Hepatocyte (in vitro differentiated cells): ENCODE results near the gene UBXN7. TPM values are rescaled to one million over a fixed set of nuclear protein-coding genes. Genes with fewer than 3 reads are reported as not detected.
"Not testable (repeated sequence)": the region's sequence is repeated elsewhere in the genome, so short reads cannot be mapped to it uniquely, and the experiment has no call there.

ENCODE experiments used
- DNase-seq: peaks from one replicate; pipeline ENCODE4 v3.0.0-alpha.2; 2016; ENCODE audit warnings: low spot score
- H2AFZ ChIP-seq: fragments of 200-600 bp; sonication (generic); 2 replicates; pipeline ENCODE4 v1.6.0; 2016; ENCODE audit warnings: antibody characterized with exemption, mild to moderate bottlenecking
- H3K27ac ChIP-seq: fragments of 200-600 bp; sonication (generic); 2 replicates; pipeline ENCODE4 v1.5.1; 2016; ENCODE audit warnings: mild to moderate bottlenecking
- H3K27me3 ChIP-seq: fragments of 200-600 bp; sonication (generic); 2 replicates; pipeline ENCODE4 v1.6.1; 2016
- H3K36me3 ChIP-seq: fragments of 200-600 bp; sonication (generic); replicated peaks from 2 replicates; pipeline ENCODE4 v1.5.1; 2016; ENCODE audit warnings: low read depth; ENCODE audit not compliant: insufficient read depth
- H3K4me1 ChIP-seq: fragments of 200-600 bp; sonication (generic); 2 replicates; pipeline ENCODE4 v1.5.1; 2016; ENCODE audit warnings: mild to moderate bottlenecking, moderate library complexity; ENCODE audit not compliant: insufficient read depth
- H3K4me2 ChIP-seq: fragments of 200-600 bp; sonication (generic); 2 replicates; pipeline ENCODE4 v1.6.0; 2016
- H3K4me3 ChIP-seq: fragments of 200-600 bp; sonication (generic); 2 replicates; pipeline ENCODE4 v1.5.1; 2016; ENCODE audit warnings: mild to moderate bottlenecking
- H3K79me2 ChIP-seq: fragments of 200-600 bp; sonication (generic); 2 replicates; pipeline ENCODE4 v1.6.0; 2017; ENCODE audit warnings: mild to moderate bottlenecking
- H3K9me2 ChIP-seq: fragments of 200-600 bp; sonication (generic); replicated peaks from 2 replicates; pipeline ENCODE4 v1.6.0; 2017; ENCODE audit warnings: mild to moderate bottlenecking; ENCODE audit not compliant: insufficient read depth
- H3K9me3 ChIP-seq: fragments of 200-600 bp; sonication (generic); 2 replicates; pipeline ENCODE4 v1.5.1; 2016; ENCODE audit warnings: low read depth, mild to moderate bottlenecking
- H4K20me1 ChIP-seq: fragments of 200-600 bp; sonication (generic); 2 replicates; pipeline ENCODE4 v1.6.0; 2016; ENCODE audit warnings: mild to moderate bottlenecking; ENCODE audit not compliant: insufficient read depth, poor library complexity, severe bottlenecking
- CTCF ChIP-seq: fragments of 200-600 bp; sonication (generic); IDR thresholded peaks from 2 replicates; pipeline ENCODE4 v1.5.1; 2016; ENCODE audit warnings: antibody characterized with exemption, mild to moderate bottlenecking; ENCODE audit not compliant: poor library complexity
- EZH2 ChIP-seq: fragments of 200-600 bp; sonication (generic); IDR thresholded peaks from 2 replicates; pipeline ENCODE4 v1.6.1; 2016; ENCODE audit warnings: antibody characterized with exemption, mild to moderate bottlenecking, borderline replicate concordance
- EZH2phosphoT487 ChIP-seq: fragments of 200-600 bp; sonication (generic); IDR thresholded peaks from one replicate; pipeline ENCODE4 v1.6.1; 2018; ENCODE audit warnings: antibody characterized with exemption, mild to moderate bottlenecking, low read depth, moderate library complexity; ENCODE audit not compliant: unreplicated experiment, severe bottlenecking
- WGBS: methylation state at CpG from one replicate; pipeline ENCODE4 v1.1.6; 2016; ENCODE audit warnings: low lambda C conversion rate; ENCODE audit errors: missing lambda C conversion rate; 5-methylcytosine and 5-hydroxymethylcytosine counted together
- polyA plus RNA-seq: library from polyadenylated mRNA; unstranded; fragments of >200 nt; fragmentation: Nextera tagmentation; extraction: Ambion mirVana; gene quantifications from 2 replicates; pipeline ENCODE4 v1.2.1, GENCODE V29; 2016
- total RNA-seq: library from RNA; depleted of rRNA; stranded (reverse); fragments of >200 nt; gene quantifications from 2 replicates; pipeline ENCODE4 v1.2.3, GENCODE V29; 2014

Gene UBXN7
- total and polyA plus RNA-seq, 2 experiments from 2014 or later, result 18.6 to 32.4 TPM

- H3K79me2 ChIP-seq, result no peaks in the 10 kb centered on the region
- TF ChIP-seq EZH2, result no peak
- TF ChIP-seq EZH2phosphoT487, result no peak
- no peak for TF ChIP-seq CTCF
- no peak for DNase-seq
- H3K36me3 ChIP-seq, result no peaks in the 10 kb centered on the region
- H3K4me3 ChIP-seq, result no peak overlapping the region
- H4K20me1 ChIP-seq, result no peaks in the 10 kb centered on the region
- H3K9me2 ChIP-seq, result no peaks in the 10 kb centered on the region
- WGBS, result 96% methylated on average over 7 of the region's 7 CpGs
- no peaks in the 10 kb centered on the region for H3K9me3 ChIP-seq
- H3K4me2 ChIP-seq, result no peak overlapping the region
- no peaks in the 10 kb centered on the region for H3K27me3 ChIP-seq
- H2AFZ ChIP-seq, result no peak overlapping the region
- no peaks in the 10 kb centered on the region for H3K4me1 ChIP-seq
- H3K27ac ChIP-seq, result no peak overlapping the region
These were observed 71.6 kb downstream of the UBXN7 start for GRCh38 chr3:196360586-196360985.

GRCh38 chr3:196358540-196358939 lies 73.7 kb downstream of the UBXN7 start:
- H3K9me3 ChIP-seq, H4K20me1 ChIP-seq, DNase-seq, H3K36me3 ChIP-seq, H3K4me2 ChIP-seq, H3K9me2 ChIP-seq, H3K4me3 ChIP-seq, H2AFZ ChIP-seq, H3K4me1 ChIP-seq, H3K27ac ChIP-seq, H3K27me3 ChIP-seq, H3K79me2 ChIP-seq: not testable (repeated sequence)
- WGBS, result over 99% methylated on average over 4 of the region's 4 CpGs

GRCh38 chr3:196357905-196358304 lies 74.3 kb downstream of the UBXN7 start:
- Histone ChIP-seq H3K4me1 (no peaks in the 10 kb centered on the region), H3K79me2 (no peaks in the 10 kb centered on the region), H3K4me2 (no peak overlapping the region), H3K27ac (no peak overlapping the region), H3K4me3 (no peak overlapping the region), H3K9me3 (no peaks in the 10 kb centered on the region), H4K20me1 (no peaks in the 10 kb centered on the region), H3K36me3 (no peaks in the 10 kb centered on the region), H3K9me2 (no peaks in the 10 kb centered on the region), H2AFZ (no peak overlapping the region), H3K27me3 (no peaks in the 10 kb centered on the region)
- 97% methylated on average over 7 of the region's 7 CpGs for WGBS
- TF ChIP-seq EZH2phosphoT487 (no peak), EZH2 (no peak), CTCF (no peak)
- no peak for DNase-seq

- no peaks in the 10 kb centered on the region for H3K27me3 ChIP-seq
- no peaks in the 10 kb centered on the region for H3K79me2 ChIP-seq
- H3K4me1 ChIP-seq, result no peaks in the 10 kb centered on the region
- H3K4me3 ChIP-seq, result no peak overlapping the region
- no peak overlapping the region for H3K27ac ChIP-seq
- 95% methylated on average over 4 of the region's 4 CpGs for WGBS
- H3K4me2 ChIP-seq, result no peak overlapping the region
- no peak for DNase-seq
- no peak overlapping the region for H2AFZ ChIP-seq
- no peaks in the 10 kb centered on the region for H4K20me1 ChIP-seq
- H3K9me2 ChIP-seq, result no peaks in the 10 kb centered on the region
- H3K36me3 ChIP-seq, result no peaks in the 10 kb centered on the region
- no peaks in the 10 kb centered on the region for H3K9me3 ChIP-seq
- TF ChIP-seq EZH2phosphoT487, result no peak
- no peak for TF ChIP-seq EZH2
These were observed 75.7 kb downstream of the UBXN7 start for GRCh38 chr3:196356556-196356955.
